GM19193 (cell line): Measurements from ENCODE around the gene POLR2H.

Experiments
- POLR2A ChIP-seq: IDR thresholded peaks from 4 replicates; pipeline ENCODE4 v1.6.1; 2011; ENCODE audit not compliant: insufficient read depth, insufficient read length; ENCODE audit errors: extremely low read depth

The POLR2H gene

DNA sequence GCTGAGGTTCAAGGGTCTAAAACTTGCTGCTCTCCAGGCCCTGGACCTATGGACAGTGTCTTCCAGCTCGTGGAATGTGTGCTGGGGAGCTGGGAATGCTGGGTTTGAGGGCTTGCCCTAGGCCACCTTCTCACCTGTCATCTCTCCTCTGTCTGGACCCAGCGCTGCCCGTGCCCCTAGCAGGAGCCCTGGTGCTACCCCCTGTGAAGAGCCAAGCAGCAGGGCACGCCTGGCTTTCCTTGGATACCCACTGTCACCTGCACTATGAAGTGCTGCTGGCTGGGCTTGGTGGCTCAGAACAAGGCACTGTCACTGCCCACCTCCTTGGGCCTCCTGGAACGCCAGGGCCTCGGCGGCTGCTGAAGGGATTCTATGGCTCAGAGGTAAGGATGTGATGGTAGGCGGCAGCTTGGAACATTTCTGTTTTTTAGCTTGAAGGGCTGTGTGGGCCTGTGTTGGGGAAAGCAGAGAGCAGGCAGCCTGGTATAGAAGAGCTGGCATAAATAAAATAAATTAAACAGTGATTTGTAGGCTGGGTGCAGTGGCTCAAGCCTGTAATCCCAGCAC lies 23.4 kb downstream of the POLR2H start:
- no peak for TF ChIP-seq POLR2A

DNA sequence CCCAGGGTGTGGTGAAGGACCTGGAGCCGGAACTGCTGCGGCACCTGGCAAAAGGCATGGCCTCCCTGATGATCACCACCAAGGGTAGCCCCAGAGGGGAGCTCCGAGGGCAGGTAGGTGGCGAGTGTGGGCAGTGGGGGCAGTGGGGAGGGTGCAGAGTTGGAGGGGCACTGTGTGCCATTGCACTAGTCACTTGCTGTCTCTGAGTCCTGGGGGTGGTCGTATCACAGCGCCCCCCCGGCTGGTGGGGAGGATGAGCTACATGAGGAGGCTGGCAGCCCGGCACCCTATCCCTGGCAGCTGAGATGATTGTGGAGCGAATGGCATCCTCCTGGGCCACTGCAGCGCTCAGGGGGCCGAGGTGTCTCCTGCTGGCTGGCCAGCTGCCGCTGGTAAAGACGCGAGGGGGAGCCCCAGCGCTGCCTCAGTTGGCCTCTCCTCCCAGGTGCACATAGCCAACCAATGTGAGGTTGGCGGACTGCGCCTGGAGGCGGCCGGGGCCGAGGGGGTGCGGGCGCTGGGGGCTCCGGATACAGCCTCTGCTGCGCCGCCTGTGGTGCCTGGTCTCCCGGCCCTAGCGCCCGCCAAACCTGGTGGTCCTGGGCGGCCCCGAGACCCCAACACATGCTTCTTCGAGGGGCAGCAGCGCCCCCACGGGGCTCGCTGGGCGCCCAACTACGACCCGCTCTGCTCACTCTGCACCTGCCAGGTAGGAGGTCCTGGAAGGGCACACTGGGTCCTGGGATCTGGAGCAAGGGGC lies 24.7 kb downstream of the POLR2H start:
- no peak for TF ChIP-seq POLR2A

DNA sequence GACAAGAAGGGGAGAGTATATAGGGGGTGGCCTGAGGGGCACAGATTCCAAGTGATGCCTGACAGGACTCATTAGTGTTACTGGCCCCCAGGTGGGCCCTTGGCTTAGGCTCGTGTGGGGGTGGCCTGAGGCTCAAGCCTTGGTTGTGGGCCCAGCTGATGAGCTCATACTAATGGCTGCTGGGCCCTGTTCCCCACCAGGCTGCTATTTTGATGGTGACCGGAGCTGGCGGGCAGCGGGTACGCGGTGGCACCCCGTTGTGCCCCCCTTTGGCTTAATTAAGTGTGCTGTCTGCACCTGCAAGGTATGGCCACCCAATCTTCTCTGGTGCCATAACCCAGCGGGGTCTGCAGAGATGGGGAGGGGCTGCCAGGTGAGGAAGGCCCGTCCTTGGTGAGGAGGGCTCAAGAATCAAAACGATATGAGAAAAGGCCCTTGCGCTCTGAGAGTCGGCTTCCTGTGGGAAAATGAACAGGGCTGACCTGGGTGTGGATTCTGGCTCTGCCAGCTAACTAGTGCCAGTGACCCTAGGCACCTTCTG lies 25.7 kb downstream of the POLR2H start:
- no peak for TF ChIP-seq POLR2A

DNA sequence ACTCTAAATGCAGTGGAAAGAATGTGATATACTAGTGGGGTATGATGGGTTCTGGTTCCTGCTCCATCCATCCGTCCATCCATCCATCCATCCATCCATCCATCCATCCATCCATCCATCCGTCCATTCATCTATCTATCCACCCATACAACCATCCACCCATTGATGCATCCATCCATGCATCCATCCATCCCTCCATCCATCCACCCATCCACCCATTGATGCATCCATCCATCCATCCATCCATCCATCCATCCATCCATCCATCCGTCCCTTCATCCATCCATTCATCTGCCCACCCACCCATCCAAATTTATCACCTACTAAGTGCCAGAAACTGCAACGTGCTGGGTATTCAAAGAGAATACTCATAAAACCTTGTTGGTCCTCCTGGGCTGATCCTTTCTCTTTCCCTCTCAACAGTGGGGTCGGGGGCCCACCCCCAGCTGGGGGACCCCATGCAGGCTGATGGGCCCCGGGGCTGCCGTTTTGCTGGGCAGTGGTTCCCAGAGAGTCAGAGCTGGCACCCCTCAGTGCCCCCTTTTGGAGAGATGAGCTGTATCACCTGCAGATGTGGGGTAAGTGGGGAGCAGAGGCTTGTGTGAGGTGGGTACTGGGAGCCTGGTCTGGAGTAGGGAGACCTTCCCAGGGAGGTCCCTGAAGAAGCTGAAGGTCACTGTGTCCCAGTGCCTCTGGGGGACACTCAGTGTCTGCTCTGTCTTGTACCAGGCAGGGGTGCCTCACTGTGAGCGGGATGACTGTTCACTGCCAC lies 26.8 kb downstream of the POLR2H start:
- TF ChIP-seq POLR2A = no peak

DNA sequence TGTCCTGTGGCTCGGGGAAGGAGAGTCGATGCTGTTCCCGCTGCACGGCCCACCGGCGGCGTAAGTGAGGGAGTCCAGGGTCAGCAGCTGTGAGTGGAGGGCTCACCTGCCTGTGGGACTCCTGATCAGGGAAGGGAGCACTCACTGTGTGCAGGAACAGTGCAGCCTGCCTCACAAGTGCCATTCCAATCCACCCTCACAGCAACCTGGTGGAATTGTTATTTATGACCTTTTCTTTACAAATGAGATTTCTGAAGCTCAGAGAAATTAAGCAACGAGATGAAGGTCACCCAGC lies 27.4 kb downstream of the POLR2H start:
- TF ChIP-seq POLR2A = no peak

DNA sequence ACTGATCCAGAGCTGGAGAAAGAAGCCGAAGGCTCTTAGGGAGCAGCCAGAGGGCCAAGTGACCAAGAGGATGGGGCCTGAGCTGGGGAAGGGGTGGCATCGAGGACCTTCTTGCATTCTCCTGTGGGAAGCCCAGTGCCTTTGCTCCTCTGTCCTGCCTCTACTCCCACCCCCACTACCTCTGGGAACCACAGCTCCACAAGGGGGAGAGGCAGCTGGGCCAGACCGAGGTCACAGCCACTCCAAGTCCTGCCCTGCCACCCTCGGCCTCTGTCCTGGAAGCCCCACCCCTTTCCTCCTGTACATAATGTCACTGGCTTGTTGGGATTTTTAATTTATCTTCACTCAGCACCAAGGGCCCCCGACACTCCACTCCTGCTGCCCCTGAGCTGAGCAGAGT lies 27.9 kb downstream of the POLR2H start:
- TF ChIP-seq POLR2A = no peak

DNA sequence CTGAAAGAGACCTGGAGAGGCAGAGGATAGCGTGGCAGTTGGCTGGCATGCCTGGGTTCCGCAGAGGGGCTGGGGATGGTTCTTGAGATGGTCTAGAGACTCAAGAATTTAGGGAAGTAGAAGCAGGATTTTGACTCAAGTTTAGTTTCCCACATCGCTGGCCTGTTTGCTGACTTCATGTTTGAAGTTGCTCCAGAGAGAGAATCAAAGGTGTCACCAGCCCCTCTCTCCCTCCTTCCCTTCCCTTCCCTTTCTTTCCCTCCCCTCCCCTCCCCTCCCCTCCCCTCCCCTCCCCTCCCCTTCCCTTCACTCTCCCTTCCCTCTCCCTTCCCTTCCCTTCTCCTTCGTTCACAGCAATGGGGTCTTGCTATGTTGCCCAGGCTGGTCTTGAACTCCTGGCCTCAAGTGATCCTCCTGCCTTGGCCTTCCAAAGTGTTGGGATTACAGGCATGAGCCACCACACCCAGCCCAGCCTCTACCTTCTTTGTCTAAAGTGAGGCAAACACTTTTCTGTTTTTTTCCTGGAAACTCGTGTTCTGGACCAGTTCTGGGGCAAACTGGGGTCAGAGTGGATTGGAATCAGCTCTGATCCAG lies 28.5 kb downstream of the POLR2H start:
- TF ChIP-seq POLR2A = no peak

DNA sequence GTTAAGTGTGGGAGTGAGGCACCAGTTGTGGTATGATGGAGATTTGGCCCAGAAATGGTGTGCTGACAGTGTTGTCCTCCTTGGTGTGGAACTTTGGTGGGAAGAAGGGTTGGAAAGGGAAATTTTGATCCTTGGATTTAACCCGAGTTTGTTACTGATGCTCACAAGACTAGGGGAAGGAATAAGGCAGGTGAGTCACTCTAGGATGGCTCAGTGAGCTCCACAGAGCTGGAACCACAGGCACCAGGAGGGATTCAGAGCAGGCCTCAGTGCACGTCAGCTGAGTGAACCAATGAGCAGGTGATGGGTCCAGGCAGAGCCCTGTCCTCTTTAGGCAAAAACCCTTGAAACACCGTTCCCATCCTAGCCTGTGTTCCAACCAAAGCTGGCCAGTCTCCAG lies 29.8 kb downstream of the POLR2H start:
- TF ChIP-seq POLR2A = no peak

DNA sequence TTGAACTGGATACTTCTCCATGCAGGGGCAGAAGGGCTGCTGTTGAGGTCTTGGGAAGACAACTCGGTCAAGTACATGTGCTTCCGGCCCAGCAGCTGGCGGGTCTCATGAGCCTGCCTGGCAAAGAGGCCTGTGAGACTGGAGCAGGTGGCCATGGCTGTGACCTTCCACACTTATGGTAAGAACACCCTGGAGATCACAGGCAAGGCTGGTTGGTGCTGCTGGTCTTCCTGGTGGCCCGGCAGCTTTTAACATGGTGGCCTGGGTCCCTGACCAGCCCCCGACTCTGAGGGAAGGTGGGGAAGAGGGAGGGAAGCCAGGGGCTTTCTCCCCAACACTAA lies 33.8 kb downstream of the POLR2H start:
- no peak for TF ChIP-seq POLR2A

DNA sequence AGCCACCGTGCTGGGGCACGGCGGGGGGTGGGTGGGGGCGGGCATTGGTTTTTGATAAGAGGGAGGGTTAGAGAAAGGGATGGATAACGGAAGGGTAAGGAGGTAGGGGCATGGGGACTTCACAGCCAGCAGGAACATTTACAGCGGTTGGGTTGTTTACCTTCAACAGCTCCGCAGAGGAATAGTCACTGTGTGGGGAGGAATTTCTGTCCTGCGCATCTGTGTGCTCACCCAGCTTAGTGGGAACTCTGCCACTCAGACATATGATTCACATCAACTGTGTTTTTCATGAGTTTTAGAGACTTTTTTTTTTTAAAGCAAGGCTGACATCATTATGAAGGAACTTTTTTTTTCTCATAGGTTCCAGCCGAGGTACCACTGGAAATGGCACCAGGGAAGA lies 37.9 kb downstream of the POLR2H start:
- TF ChIP-seq POLR2A = no peak

DNA sequence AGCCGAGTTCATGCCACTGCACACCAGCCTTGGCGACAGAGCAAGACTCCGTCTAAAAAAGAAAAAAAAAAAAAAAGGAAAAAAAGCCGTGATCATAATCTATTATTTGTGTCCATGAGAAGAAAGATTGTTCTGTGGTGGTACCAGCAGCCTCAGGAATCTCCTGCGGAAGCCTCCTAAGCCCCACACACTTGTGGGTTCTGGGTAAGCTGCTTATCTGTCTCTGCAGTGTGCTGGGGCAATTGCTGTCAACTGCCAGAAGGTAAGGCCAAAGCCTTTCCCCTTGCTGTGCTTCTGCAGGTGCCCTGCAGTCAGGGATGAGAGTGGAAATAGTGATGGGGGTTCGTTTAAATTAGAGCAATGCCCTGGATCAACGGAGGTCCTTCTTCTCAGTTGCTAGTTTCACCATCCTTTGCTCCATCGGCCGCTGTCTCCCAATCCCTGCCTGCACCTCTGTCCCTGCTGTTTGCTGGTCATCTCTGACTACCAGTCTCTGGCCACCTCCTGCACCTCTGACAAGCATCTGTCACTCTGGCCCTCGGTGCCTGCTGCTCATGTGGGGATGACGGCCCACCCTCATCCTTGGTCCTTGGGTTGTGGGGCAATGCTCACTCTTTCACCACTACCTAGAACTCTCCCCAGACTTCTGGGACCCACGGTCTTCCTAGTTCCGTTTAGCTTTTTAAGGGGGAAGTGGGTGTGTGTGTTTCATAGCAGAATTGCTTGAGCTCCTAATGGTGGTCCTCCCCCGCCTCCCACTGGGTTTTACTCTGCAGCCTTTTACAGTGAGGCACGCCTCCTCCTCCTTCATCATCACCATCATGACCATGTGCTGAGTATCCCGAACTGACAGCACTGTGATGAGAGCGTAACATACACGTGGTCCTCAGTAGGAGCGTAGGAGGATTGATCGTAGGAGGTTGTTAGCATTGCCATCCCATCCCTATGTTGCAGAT lies 43.8 kb downstream of the POLR2H start:
- no peak for TF ChIP-seq POLR2A

DNA sequence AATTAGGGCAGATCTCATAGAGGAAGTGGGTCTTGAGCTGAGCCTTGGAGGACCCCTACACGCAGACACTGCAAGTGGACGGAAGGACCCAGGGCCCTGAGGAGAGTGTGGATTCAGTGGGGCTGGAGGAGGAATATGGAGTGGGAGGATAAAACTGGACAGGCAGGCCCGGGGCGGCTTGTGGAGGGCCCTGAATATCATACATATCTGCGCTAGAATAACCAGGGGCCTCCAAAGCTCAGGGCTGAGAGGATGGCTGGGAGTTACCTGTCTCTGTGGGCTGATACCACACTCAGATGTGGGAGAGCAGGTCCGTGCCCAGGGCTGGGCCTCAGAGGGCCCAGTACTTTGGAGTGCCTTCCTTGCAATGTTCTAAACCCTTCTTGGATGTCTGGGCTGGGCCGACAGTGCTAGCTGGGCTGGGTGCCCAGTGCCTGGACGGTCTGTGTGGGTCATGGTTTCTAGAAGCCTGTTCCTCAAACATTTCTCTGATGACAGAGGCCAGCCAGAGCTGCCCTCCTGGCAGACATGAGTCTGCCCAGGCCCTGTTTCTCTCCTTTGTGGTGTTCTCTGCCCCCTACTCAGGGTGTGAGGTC lies 47.9 kb downstream of the POLR2H start:
- TF ChIP-seq POLR2A = no peak

DNA sequence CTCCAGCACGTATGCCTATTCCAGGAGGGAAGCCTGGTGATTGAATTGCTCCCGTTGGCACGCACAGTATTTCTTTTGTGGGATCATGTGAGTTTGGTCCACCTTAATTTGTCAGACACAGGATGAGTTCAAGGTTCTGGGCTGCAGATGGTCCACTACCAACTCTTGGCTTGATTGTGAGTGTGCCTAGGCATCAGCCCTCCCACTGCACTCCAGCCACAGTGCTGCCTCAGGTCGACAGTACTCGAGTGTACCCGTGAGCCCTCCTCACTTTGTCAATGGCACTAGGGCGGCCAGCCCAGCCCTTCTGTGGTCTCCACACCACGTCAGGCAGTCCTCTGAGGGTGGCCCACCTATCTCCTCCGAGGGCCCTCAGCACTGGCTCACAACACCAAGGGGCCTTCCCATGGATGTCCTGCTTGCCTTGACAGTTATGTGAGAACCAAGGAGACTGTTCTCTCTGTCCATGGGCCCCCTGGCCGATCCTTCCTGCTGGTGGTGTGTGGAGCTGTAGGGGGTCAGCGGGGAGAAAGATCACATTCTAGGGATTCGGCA lies 48.5 kb downstream of the POLR2H start:
- TF ChIP-seq POLR2A = no peak
